ENCODE data around the gene GRM6.

- TF ChIP-seq, protein P1, sequence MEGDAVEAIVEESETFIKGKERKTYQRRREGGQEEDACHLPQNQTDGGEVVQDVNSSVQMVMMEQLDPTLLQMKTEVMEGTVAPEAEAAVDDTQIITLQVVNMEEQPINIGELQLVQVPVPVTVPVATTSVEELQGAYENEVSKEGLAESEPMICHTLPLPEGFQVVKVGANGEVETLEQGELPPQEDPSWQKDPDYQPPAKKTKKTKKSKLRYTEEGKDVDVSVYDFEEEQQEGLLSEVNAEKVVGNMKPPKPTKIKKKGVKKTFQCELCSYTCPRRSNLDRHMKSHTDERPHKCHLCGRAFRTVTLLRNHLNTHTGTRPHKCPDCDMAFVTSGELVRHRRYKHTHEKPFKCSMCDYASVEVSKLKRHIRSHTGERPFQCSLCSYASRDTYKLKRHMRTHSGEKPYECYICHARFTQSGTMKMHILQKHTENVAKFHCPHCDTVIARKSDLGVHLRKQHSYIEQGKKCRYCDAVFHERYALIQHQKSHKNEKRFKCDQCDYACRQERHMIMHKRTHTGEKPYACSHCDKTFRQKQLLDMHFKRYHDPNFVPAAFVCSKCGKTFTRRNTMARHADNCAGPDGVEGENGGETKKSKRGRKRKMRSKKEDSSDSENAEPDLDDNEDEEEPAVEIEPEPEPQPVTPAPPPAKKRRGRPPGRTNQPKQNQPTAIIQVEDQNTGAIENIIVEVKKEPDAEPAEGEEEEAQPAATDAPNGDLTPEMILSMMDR (IDR thresholded peaks at IDR 0.05 in 8 of 11, conservative IDR thresholded peaks at IDR 0.05 in 3 of 11): no peak
- no peak for TF ChIP-seq POLR2A (IDR thresholded peaks at IDR 0.05)
These were observed 6.5 kb downstream of the GRM6 start for GRCh38 chr5:178988436-178989220.

Measured in spleen (tissue), 7 donors.